Activated naive CD4-positive, alpha-beta T cell treated with Interleukin-2 at 50 U/mL for 16 hours (primary cell): ENCODE measurements around the gene LZTFL1.

Experiments used
- DNase-seq: peaks from one replicate; pipeline ENCODE4 v3.0.0-alpha.2; 2020

LZTFL1 gene, protein sequence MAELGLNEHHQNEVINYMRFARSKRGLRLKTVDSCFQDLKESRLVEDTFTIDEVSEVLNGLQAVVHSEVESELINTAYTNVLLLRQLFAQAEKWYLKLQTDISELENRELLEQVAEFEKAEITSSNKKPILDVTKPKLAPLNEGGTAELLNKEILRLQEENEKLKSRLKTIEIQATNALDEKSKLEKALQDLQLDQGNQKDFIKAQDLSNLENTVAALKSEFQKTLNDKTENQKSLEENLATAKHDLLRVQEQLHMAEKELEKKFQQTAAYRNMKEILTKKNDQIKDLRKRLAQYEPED

DNA sequence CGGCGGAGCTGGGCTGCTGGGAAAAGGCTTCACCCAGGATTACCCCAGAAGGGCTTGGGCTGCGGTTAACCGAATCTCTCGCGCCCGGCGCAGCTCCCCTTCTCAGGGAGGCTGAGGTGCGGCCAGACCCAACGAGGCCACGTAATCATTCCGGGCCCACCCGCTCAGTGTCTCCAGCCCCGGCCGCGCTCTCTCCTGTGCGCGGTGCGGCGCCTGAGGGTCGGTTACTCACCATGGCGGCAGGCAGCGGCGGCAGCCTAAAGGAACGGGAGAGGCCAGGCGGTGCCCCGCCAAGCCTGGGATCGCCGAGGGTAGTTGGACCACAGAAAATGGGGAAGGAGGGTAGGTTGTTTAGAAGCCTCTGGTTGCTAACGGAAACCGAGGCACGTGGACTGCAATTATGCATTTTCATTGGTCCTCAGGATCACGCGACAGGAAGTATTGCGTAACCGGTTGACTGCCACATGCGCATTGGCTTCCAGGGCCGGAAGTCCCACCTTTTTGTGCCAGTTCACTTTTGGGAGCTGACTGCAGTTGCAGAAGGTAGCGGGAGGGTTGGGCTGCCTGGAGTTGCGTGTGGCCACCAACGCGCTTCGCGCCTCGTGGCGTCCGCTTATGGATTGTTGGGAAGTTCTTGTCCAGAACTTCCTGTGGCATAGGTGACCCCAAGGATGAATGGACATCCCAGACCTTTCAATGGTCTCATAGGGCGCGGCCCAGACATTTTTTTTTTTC lies at the start of gene LZTFL1:
Gene LZTFL1, minus strand, starts transcription at position 363 of the 735 bp plus-strand sequence. Its CDS starts 128 bp downstream, at position 235.
- DNase-seq, result peak; percentile 91

DNA sequence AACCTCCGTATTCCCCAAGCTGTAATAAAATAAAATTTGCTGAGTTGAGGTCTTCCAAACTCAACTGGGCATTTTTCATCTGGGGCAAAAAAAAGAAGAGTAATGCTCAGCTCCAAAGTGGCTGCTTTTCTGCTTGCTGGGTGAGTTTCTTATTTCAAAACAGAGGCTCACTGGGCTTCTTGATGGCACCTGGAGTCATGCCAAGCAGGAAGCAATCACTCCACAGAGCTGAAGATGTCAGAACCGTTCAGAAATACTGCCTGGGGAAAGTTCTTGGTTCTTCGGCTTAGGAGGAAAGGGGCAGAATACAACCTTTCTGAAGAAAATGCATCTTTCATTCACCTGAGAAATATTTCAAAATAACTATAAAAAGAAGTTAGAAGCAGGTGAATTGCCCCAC lies 48.5 kb upstream of the LZTFL1 start:
- no peak for DNase-seq

DNA sequence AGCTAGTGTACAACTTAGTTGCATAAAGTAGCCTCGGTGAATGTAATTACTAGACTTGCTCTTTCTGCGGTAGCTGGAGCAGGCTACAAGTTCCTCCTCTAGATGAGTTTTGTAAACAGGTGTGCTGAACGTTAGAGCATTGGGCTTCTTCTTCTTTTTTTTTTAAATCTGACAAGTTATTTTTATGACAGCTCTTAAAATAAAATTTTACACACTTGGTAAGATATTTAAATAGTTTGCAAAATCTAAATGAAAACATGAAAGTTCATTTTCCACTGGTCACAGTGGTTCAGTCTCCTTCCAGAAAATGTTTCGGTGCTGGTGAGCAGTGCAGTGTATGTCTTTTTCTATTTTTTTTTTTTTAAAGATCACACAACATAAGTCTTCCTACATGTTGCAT lies 47.4 kb upstream of the LZTFL1 start:
- no peak for DNase-seq

DNA sequence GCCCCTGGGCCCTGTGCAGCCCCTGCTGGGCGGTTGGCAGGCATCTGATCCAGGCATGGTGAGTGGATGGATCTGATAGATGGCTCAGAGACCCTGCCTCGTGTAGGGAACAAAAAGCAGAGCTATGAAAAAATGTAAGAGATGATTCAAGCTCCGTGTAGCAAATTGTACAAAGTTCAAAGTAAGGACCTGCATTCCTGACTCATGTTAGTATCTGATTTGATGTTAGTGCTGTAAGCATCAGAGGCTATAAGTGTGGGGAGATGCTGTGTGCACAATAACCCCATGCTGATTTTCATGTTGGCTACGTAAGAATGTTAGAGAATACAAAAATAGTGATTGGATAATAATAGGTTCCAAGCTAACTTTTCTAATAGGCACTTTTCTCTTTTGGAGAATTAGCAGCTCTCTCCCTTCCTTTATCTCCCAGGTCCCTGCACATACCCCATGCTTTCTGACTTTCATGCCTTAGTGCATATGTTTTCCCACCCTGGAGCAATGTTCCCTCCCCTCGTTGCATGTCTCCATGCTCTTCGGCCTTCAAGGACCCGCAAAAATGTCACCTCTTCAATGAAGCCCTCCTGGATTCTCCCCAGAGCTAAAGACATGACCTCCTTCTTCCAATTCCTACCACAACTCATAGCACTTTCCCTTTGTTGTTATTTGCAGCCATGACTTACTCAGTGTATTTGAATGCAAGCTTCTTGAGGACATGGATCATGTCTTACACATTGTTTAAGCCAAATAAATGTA lies 46.0 kb upstream of the LZTFL1 start:
- DNase-seq, result no peak

DNA sequence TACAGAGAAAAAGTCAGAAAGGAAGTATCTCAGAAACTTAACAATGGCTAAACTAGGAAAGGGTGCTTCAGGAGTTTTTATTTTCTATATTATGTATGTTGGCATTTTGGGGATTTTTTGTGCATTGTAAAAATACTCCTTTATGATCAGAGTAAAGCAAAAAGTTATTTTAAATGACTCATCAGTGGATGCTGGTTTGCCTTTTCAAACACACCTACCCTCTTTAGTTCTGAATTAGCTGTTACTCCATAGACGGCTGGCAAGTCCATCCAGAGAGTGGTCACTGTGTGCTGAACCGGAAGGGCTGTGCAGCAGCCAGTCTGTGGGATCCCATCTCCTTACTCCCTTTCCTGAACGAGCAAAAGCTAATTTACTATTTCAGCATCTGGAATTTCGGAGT lies 45.4 kb upstream of the LZTFL1 start:
- no peak for DNase-seq

DNA sequence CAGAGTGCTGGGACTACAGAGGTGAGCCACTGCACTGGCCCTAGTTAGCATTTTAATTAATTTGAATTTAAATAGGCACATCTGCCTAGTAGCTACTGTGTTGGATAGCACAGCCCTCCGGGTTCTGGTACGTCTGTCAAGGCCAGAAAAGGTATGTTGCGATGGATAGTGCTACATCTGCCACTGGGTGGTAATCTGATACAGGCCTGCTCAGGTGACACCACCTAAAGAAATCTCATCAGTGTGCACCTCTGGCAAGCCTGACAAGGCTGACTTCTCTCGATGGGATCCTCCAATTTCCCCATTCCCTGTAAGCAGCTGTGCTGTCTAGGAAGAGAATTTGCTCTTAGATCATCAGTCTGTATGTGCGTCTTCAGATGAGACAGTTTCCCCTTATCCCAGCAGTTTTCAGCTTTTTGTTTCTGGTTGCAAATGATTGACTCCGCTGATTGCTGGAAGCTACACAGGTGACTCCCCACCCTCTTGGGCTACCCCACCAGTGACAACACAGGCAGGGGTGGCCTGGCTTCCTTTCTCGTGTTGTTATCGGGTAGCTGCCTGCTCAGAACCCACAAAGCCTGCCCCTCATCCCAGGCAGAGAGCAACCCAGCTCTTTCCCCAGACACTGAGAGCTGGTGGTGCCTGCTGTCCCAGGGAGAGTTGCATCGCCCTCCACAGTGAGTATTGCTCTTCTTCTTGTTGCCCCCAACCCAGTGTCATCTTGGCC lies 44.2 kb upstream of the LZTFL1 start, which contains the start of gene CCR9:
Gene CCR9, plus strand, starts transcription at position 565 of the 727 bp plus-strand sequence. CDS start 8,391 bp downstream, outside the sequence.
- DNase-seq, result no peak

DNA sequence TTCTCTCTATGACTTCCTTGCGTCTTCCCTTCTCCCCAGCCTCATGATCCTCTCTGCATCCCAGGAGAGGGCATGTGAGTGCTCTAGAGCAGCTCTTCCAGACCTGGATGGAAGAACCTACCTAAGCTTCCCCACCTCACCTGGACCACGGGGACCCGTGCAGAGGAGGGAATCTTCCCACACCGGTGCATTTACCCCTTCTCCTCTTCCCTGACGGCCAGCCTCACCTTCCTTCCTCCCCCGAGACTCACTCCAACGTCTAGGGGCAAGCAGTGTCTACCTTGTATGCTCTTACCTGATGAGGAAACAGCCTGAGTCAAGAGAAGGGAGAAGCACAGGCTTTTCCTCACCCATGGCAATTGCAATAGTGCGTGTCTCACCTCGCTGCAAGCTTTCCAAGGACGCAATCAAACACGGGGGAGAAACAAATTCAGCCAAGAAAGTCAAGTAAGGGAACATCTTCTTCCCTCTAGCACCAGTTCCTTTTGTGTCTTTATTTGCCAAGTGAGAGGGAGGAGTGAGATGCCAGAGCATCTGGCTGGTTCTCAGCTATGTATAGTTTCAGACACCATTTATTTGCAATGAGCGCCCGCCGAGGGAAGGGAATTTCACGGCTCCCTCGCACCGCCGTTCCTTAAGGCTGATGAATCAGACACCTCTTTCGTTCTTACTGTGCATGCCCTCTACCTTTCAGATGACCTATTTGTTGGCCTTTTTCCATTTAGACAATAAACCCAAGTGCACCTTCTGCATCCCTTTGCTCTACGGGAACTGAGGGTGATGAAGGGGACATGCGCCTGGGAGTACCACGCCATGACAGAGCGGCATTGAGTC lies 42.7 kb upstream of the LZTFL1 start:
- peak; percentile 42 for DNase-seq

DNA sequence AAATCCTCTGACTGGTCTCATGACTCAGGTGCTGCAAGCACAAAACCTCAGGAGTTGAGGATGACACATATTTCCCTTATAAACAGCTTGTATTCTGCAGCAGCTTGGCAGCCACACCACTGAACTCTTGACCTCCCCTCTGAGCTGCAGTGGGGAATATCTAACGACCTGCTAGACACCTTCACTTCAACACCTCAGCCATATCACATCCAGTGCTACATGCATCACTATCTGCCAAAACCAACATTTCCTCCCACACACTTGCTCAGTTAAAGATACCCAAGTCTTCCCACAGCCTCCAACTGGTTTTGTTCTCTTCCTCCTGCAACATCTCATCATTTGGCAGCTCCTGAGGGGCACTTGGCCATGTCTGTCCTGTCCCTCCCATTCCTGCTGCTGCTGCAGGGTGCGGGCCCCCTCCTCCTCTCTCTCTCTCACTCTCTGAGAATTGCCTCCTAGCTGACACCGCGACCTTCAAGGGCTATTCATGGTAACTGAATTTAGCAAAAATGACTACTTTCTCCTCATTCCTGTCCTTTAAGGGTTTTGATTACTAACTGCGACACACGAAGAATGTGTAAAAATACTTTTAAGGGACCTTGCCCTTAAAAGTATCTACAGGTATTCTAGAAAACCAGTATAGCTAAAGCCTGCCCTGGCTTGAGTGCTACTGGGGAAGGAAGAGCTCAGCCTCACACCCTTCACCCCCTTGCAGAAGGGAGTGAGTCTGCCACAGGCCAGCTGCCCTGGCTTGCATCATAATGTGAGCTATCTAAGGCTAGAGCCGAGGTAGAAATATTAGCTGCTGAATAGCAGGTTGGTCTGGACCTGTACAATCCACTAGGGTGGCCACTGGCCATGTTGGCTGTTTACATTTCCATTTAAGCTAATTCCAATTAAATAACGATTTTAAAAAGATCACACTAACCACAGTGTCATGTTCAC lies 39.4 kb upstream of the LZTFL1 start:
- DNase-seq, result peak; percentile 53

DNA sequence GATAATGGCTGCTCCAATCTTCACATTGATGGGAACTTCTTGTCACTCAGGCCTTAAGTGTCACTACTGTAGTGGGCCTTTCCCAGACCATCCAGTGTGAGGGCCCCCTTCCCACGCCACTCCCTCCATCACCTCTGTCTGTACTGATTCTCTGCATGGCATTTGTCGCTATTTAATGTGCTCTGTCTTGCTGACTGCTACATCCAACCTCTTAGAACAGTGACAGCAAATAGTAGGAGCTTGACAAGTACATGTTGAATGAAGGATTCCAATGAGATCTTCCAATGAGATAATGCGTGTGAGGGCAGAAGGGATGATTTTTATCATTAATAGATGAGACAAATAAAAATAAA lies 38.8 kb upstream of the LZTFL1 start:
- DNase-seq, result no peak

DNA sequence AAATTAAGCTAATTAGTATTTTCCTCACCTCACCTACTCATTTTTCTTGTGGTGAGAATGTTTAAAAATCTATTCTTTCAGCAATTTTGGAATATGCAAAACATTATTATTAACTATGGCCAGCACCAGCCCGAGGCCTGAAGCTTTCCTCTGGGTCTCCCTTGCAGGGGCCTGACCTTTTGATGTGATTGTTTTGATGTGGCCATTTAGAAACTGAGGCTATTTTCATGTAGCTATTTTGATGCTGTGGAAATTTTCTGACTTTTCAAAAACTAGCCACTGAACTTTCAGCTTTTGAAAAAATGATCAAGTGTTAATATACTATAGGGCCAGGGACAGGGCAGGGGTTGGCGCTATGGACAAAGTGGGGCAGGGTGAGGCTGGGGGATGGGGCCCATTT lies 36.2 kb upstream of the LZTFL1 start:
- DNase-seq, result no peak

DNA sequence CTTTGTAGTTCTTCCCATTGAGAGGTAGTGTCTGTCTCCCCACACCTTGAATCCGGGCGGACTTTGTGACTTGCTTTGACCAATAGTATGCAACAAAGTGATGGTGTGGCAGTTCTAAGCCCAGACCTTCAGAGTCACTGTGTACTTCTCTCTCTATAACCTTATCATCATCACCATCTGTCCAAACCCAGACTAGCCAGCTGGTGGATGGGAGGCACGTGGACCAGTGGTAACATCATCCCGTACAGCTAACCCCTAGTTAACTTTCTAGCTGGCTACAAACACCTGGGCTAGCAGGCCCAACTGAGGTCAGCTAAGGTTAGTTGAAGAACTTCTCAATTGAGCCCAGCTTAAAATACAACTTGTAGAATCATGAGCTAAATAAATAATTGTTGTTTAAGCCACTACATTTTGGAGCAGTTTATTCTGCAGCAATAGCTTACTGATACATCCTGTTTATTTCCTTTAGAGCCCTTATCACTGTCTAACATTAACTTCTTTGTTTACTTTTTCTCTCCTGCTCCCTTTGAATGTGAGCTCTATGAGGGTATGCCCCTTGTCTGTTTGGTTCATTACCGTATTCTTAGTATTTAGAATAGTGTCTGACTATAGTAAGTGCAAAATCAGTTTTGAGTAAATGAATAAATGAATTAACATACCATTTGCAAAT lies 32.9 kb upstream of the LZTFL1 start:
- no peak for DNase-seq

DNA sequence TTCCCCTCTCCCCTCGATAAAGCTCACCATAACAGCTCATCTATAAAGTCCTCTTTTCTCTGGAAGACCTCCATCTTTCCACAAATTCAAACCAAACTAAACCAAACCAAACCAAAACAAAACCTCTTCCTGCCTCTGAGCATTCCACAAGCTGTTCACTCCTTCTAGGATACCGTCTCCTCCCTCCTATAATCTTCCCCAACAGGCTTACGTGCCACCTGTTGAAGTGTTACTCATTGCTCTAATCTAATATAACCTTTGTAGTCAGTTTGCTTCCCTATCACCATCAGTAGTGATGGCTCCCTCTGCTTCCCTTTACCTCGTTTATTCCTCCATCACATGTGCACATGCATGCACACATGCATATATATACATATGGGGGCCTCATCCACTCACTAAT lies 31.7 kb upstream of the LZTFL1 start:
- DNase-seq, result no peak

DNA sequence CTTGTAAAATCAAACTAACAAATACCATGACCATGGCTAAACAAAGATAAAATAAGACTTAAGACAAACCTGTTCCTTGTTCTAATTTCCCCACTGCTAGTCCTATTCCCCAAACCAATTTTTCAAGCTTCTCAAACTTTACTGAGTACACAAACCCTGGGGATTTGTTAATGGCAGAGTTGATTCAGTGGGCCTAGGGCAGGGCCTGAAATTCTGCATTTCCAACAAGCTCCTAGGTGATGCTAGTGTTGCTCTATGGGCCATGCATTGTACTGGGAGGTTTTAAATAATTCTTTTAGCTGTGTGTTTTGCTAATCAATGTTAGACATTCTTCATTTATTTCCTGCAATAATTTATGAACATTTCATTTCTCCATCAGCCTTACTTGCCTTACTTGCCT lies 31.1 kb upstream of the LZTFL1 start:
- DNase-seq, result no peak

DNA sequence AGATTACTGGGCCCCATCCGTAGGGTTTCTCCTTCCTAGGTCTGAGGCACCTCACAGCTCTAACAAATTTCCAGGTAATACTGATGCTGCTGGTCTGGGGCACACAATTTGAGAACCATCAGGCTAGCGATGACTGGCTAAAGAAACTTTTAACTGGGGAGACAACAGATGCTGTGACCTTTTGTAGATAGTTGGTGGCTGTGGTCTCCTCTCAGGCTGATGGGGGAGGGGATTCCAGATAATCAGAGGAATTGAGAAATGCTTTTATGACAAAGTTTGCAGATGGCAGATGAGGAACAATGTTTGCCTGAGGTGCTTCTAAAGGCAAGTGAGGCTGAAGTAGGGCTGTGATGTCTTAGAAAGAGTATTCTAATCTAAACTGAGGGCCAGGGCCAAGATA lies 30.6 kb upstream of the LZTFL1 start:
- no peak for DNase-seq

DNA sequence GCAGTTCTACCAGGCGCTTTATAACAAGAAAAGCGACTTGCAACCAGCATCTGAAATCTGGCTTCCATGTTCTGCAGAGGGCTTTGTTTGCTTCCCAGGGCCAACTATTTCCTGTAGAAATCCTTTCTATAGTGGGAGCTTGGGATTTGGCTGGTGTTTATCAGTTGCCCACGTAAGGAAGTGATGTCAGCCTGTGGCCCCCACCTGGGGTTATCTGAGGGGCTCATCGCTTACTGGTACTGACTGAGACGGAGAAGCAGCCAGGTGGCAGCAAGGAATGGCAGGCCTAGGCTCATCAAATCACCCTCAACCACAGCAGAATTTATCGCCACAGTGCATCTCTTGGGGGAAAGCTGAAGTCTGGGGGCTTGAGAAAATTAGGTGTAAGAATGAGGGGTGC lies 29.9 kb upstream of the LZTFL1 start:
- no peak for DNase-seq

DNA sequence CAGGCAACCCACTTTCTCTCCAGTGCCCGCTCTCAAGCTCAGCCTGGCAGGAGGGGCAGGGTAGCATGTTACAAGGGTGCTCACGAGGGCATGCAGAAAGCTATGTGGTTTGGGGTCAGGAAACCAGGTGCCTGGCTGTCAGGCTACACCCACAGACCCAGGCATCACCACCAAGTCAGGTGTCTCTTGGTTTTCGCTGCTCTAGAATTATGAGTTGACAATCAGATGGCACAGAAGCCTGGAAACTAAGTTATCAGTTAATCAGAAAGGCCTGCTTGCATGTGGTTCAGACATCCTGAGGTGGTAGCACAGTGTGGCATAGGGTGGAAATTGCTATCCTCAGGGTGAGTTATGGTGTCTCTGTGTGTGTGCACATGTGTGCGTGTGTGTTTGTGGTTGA lies 28.2 kb upstream of the LZTFL1 start:
- peak; percentile 64 for DNase-seq

DNA sequence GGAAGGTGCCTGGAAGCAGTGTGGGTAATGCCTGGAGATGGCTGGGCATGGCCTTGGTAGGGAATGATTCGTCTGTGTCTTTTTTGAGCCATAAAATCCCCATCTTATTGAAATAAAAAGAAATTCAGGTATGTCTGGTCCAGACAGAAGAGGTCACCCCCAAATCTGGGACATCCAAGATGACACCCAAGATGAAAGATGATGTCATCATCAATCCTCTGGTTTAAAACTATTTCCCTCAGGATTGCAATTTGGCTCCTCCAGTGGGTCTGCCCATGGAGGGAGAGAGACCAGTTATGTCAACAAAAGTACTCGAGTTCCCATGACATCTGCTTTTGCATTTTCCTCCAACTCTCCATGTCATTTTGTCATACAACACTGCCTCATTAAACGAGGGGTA lies 27.7 kb upstream of the LZTFL1 start:
- DNase-seq, result no peak

DNA sequence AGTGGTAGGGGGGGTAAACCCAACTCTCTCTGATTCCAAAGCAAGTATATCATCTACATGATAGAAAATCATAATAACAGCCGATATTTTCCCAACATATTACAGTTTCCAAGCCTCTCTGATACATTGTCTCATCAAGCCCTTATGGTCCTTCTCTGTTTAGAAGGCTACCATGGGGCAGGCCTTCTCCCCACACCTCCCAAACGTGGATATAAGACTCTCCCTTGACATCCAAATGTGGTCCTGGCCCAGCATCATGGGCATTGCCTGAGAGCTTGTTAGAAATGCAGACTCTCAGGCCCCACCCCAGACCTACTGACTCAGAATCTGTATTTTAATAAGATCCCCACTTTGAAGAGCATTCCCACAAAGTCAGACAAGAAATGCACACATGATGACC lies 26.7 kb upstream of the LZTFL1 start:
- no peak for DNase-seq

DNA sequence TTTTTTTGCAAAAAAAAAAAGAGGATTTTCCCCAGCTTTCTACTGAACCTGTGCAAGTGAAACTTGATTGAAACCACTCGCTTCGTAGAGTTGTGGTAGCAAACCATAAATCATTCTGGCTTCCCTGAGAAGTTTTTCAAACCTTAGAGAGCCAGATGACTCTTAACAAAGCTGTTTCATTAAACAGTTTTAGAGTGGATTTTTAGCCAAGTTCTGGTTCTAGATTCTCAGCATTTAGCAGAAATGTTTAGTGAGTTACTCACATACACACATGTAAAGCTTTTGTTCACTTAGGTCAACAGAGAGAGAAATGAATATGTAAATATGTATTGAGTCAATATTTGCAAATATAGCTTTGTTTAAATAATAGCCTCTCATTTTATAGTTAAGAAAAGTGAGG lies 26.3 kb upstream of the LZTFL1 start:
- no peak for DNase-seq

DNA sequence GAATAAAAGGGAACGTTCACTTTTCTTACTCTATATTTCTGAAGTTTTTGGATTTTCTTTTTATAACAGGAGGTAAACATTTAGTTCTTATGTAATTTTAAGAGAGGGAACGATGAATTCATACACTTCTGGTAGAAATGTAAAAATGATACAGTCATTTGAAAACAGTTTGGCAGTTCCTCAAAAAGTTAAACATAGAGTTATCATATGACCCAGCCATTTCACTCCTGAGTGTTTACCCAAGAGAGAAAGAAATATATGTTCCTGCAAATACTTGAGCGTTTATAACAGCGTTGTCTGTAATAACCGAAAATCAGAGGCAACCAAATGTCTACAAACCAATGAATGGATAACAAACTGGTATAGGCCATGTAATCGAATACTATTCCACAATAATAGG lies 23.6 kb upstream of the LZTFL1 start:
- DNase-seq, result no peak
